HG03064 (cell line): ENCODE data around the gene SLC38A10.

Source experiments
- ATAC-seq: cut with Tn5 transposase; IDR thresholded peaks from one replicate; pipeline ENCODE4 v1.9.1; 2021; ENCODE audit warnings: low read depth; ENCODE audit not compliant: unreplicated experiment

The SLC38A10 gene

DNA sequence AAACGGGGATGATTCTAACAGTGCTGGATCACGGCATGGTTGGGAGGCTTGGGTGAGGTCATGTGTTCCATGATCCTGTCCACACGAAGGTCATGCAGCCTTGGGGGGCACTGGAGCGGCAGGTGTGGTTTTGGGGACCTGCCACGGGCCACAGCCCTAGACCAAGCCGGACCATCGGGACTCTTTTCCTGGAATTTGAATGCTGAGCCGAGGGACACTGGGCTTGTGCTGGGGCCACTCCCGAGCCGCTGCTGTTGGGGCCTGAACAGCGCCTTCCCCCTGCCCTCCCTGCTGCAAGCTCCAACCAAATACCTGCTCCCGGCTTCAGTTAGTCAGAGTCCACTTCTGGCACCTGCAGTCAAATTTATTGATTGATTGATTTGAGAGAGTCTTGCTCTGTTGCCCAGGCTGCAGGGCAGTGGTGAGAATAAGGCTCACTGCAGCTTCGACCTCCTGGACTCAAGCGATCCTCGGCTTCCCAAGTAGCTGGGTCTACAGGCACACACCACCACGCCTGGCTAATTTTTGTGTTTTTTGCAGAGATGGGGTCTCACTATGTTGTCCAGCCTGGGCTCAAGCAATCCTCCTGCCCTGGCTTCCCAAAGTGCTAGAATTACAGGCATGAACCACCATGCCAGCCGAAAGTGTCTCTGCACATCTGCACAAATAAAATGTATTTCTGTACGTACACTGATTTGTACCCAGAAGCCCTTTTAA is 37.2 kb upstream of the SLC38A10 start:
- no peak for ATAC-seq

DNA sequence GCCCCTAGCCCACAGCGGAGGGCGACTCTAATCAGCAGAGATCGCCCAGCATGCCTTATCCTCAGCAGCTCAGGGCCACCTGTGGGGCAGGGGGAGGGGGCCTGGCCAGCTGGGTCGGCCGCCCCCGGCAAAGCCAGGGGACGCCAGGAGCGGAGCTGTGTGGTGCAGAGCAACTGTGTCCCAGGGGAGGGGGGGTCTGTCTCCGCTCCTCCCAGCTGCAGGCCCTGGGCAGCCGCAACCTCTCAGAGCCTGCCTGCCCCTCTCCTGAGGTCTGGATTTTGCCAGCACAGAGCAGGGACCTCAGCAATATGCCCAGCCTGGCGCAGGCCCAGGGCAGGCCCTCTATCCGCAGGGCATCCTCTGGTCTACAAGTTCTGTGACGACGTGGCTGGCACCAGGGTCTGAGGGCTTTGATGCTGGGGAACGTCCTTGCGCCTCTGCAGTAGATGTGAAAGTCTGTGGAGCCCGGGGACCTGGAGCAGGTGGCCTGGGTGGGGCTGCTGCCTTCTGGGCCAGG is 36.5 kb upstream of the SLC38A10 start:
- ATAC-seq: no peak

DNA sequence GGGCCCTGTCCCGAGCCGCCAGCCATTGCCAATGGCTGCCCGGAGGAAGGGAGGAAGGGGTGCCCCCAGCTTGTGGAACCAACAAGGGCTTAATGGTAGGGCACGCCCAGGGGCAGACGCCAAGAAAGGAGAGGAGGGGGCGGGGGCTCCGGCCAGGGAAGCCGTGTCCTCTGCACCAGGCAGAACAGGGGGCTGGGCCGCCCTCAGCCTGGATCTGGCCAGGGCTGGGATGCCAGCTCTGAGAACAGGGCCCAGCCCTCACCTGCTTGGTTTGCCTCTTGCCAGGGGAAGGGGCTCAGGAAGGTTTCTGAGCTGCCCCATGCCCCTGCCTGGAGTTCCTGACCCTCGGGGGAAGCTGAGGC is 35.8 kb upstream of the SLC38A10 start:
- no peak for ATAC-seq

DNA sequence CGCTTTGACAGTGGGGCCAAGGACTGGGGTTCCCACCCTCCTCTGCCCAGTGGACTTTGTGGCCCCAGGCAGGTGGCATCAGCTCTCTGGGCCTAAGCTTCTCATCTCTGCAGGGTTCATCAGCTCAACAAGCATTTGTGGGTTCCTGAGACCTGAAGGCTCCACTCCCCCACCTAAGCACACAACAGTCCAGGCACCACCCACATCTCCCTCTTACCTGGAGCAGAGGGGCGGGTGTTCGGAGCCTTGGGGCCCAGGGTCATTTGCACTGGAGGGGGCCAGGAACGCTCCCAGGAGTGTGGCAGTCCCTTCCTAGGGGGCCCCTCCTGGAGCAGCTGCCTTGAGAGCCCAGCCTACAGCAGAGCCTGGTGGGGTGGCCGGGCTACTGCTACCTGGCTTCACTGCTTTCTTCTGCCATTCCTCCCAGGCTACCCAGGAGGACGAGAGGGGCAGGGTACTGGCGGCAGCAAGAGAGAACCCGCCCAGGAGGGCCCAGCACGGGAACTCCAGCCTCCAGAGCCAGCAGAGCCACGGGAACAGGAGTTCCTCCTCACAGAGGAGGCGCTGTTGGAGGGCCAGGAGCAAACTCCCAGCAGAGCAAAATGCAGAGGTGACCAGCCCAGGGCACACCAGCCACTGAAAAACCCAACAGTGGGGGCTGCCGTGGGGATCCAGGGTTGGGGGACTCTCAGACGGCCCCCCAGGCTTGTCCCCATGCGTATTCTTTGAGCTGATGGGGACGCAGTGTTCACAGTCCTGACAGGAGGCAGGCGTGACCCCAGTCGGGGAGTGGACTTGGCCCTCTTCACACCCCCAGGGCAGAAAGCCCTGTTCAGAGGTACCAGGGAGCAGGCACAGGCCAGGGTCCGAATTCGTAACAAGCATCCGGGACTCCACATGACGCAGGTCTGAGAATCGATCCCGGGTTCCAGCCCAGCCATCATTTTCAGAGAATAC is 35.1 kb upstream of the SLC38A10 start:
- ATAC-seq: no peak

DNA sequence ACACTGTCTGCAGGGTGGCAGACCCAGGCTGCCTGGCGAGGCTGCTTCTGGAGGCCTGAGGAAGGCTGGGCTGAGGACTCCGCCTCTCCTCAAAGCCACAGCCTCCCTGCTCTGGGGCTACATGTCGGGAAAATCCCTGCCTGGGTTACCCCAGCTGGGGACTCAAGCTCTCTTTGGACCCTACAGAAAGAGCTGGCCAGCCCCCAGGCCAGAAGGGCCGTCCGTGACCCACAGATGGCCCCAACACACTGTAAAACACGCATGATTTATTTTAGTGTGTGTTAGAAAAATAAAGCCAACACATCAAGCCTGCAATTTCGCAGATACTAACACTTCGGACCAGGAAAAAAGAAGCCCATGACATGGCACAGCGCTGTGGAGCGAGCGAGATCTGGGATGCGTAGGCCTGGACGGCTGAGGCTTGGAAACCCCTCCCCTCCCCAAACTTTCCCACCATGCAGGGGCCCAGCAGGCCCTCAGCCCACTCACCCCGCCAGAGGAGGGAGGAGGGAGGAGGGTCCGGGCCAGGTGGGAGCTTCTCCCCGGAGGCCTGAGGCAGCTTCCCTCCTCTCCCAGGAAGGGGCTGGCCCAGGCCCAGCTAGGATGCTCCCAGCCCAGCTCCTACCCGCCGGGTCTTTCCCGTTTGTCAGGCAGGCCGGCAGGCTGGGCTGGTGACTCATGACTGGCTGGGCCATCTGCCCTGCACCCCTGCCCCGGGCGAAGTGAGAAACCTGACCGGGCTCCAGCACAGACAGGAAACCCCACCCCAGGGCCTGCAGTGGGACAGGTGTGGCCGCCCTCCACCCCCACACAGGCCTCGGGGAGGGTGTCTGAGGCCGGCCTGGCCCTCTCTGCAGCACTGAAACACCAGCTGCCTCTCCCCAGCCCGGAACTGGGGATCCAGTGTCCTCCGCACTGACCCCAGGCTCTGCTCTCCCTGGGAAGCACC is 34.1 kb upstream of the SLC38A10 start:
- ATAC-seq: no peak

DNA sequence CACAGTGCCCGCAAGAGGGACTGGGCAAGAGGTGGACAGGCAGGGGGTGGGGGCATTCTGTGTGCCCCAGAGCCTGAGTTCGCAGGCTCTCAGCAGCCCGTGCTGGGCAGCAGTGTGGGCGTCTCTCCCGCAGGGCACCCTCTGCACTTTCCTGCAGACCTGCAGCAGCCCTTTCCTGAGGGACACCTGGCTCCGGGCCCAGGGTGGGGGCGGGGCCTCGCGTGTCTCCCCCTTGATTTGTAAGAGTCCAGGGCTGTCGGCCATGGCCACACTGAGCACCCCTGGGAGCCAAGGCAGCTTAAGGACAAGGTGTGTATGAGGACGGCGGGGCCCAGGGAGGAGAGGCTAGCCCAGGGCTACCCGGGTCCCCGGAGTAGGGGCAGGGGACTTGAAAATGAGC is 33.4 kb upstream of the SLC38A10 start:
- ATAC-seq: no peak

DNA sequence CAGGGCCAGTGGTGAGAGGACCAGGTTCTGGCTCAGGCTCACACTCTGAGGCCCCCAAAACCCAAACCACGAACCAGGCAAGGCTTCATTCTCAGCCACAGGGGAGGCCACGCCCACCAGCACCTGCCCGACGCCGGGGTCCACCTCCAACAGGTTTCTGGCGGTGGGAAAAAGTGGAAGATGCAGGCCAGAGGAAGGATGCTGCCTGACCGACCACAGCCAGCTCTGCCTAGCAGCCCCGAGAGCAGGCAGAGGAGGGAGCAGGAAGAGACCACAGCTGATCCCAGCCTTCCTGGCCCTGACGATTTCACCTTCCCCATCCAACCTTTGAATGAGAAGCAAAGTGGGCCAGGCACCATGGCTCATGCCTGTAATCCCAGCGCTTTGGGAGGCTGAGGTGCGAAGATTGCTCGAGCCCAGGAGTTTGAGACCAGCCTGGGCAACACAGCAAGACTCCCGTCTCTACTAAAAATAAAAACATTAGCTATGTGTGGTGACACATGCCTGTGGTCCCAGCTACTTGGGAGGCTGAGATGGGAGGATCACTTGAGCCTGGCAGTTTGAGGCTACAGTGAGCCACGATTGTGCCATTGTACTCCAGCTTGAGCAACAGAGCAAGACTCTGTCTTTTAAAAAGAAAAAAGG is 30.7 kb upstream of the SLC38A10 start:
- no peak for ATAC-seq

DNA sequence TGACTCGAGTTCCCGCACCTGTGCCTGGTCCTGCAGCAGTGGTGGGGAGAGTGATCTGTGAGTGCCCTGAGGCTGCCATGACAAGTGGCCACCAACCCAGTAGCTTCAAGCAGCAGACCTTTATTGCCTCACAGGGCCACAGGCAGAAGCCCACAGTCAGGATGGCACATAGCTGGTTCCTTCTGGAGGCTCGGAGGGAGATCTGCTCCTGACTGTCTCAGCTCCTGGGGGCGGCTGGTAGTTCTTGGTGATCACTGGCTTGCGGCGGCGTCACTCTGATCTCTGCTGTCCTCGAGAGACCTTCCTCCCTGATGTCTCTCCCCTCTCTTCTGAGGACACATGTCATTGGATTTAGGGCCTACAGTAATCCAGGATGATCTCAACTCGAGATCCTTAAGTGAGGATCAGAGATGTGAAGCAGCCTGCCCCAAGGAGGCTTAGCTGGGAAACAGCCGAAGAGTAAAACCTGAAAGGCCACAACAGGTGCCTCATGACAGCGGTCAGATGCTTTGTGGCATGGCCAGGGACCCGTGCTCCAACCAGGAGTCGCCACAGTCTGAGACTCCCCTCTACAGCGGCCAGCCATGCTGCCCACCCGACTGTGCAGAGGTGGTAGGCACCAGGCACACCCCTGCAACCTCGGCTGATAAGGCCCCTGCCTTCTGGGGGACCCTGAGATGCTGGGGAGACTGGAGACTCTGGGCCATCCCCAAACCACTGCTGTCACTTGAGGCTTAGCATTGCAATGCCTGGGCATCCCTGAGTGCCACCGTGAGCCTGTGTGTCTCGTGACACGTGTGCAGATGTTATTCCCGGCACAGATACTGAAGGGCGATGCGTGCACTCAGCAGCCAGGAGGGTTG is 30.0 kb upstream of the SLC38A10 start:
- ATAC-seq: no peak

DNA sequence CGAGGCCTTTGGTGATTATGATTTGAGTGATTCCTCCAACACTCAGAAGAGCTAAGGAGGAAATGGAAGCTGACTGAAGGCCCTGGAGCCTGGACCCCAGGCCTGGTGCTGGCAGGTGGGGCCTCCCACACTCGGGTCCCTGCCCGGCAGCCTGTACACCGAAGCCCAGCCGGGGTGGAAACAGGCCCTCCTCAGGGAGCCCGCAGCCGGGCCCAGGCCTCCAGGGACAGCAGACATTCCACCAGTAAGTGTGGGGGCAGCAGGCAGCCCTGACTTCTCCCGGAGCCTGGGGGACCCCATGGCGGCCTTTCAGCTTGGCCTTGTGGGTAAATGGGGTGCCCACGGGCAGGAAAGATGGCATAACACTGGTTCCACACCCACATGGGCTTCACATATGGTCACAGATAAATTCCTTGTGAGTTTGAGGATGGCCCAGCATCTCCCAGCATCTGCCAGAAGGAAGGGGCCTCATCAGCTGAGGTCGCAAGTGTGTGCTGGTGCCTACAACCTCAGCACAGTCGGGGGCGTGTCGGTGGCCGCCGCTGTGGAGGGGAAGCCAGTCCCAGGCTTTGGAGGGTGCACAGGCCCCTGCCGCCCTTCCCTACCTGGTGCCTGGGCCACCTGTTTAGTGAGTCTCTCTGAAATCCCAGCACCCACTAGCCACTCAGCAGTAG is 29.2 kb upstream of the SLC38A10 start:
- no peak for ATAC-seq

DNA sequence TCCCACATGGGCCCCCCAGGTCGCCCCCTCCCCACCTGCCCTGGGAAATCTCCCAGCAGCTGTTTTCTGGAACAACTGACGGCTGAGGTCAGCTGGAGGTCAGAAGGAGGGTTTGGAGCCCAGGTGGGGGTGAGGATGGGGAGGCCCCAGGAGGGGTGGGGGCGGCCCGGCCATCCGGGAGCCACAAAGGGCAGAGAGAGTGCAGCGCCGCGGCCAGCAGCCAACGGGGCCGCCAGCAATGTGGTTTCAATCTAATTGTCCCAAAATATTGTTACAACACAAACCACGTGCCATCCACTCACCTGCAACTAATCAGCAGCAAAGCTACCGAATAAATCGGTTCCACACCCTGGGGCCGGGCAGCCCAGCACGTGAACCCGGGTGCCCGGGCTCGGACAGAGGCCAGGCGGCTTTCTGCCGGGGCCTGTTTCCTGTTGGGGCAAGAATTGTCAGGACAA is 28.3 kb upstream of the SLC38A10 start:
- ATAC-seq: no peak

DNA sequence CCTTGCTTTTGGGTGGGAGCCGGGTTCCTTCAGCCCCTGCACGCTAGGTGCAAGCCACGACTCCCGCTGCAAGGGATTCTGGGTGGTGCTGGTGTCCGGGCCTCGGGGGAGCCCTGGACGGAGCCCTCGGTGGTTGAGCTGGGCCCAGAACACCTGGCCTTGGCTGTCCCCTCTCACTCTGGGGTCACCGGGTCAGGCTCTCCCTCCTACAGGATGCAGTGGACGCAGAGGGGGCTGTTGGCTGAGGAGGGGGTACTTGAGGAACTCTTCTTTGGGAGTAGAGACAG is 27.9 kb upstream of the SLC38A10 start:
- no peak for ATAC-seq

DNA sequence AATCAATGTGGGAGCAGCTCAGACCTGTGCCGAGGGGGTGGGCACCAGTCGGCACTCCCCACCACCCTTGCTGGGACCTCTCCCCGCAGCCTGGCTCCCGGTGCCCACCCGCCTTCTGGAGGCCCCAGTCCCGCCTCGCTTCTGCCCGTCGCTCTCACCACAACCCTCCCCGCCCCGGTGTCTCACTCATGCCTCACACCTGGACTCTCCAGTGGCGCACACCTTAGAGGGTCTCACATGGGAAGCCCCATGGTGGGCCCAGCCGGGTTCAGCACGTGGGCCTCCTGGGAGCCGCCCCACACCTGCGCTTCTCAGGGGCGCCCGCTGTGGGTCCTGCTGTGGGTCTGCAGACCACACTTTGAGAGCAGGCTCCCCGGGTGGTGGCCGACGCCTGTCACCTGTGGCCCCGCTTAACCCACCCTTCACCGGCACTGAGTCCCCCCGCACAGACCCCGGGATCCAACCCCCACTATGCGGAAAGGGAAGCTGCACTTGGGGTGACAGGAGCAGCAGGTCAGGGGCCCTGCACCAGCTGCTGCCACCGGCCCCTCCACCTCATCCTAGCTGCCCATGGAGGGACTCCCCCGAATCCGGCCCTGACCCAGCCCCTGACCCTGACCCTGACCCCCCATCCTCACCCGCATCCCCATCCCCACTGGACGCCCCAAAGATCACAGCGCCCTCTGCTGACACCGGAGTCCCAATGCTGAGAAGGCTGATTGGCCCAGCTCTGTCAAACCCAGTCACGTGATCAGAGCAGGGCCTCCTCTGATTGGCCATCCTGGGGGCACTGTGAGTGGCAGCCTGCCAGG is 27.4 kb upstream of the SLC38A10 start:
- ATAC-seq: no peak

DNA sequence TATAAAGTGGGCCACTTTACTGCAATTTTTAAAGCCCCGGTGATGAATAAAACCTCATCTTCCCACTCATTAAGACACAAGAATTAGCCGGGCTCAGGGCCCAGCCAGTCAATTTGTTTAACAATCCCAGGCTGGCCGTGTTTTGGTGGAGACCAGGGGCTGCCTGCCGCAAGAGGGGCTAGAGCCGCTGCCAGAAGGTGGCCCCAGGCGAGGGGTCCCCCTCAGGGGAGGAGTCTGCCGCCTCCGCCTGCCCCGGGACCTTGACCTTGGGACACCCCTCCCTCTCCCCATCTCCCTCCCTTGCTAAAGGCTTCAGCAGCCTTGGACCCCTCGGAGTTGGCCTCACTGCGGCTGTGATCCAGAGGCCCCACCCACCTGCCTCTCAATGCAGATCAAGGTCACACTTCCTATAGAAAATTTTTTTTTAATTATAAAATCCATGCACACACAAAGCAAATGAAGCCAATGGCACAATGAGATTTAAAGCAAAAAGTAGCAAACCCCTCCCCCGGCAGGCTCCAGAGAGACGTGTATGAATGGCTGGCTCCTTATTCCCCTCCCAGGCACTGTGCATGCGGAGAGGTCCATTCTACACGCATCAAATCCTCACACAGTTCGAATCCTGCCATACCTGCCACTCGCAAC is 23.0 kb upstream of the SLC38A10 start:
- no peak for ATAC-seq

DNA sequence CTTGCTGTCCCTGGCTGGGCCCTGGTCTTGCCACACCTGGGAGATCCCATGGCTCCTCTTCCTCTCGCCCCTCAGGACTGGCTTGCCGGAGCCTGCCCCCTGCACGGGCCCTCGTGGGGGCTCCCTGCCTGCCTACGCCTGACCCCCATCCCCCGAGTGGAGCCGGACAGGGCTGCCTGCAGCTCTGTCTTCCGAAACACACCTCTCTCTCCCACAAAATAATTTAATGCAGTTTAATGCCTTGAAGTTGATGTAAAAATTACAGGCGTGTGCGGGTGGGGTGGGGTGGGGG is 22.4 kb upstream of the SLC38A10 start:
- no peak for ATAC-seq

DNA sequence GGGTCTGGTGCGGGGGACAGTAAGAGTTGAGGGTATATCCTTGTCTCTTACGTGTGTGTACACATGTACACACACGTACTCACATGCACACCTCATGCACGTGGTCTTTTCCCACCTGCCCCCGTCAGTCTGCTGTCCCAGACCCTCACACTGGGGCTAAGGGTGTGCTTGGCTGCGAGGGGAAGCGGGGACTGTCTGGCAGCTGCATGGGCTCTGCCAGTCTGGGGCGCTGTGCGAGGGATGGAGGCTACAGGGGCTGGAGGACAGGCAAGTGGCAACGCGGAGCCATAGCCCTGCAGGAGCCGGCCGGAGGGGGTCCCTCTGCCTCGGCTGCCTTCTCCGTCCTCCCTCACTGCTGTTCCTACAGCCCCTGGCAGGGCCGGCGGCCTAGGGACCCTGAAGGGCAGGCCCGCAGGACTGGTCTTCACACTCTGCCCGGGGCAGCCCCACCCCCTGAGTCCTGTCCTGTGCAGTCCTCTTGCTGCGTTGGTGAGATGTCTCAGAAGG is 20.8 kb upstream of the SLC38A10 start:
- no peak for ATAC-seq

DNA sequence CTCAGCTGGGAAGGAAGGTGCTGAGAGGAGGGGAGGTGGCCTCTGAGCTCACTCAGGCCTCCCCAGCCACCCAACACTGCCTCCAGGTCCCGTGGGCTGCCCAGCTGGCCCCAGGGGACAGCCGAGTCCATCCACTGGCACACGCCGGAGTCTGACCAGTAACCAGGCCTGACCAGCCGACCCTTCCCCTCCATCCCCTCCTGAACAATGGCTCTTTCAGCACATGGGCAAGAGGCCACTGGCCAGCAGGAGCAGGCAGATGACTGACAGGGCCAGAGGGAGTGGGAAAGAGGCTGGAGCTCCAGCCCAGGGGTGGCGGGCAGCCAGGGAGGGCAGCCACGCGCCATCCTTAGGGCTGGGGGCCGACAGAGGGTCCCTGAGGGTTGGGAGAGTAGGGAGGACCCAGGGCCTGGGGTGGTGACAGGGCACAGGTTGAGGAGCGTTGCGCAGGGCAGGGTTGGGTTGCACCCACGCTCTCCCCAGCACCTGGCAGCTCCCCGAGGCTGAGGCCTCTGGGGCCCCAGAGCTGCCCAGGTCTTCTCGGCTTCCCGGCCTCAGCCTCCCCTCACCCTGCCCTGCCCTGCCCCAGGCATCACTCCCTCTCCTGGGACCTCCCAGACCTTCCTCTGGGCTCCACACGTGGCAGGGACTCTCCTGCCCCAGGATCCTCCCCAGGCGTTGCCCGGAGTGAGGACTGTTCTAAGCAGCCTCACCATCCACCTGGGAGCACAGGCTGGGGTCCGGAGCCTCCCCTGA is 20.2 kb upstream of the SLC38A10 start:
- ATAC-seq: no peak
